ENCODE results near the gene C3.
A peak's percentile ranks its signal among the peaks of the same experiment; 100 is the strongest.
"Not testable (repeated sequence)": the region's sequence is repeated elsewhere in the genome, so short reads cannot be mapped to it uniquely, and the experiment has no call there.

The C3 gene

GRCh38 chr19:6720369-6721137 lies at the start of gene C3:
C3 (minus strand) TSS chr19:6720650; CDS start chr19:6720589, 61 bp downstream.
- peak; percentile 49 for DNase-seq

- no peak for DNase-seq
Measured at GRCh38 chr19:6769006-6769619, 48.7 kb upstream of the C3 start.

GRCh38 chr19:6768236-6768785 lies 47.9 kb upstream of the C3 start:
- DNase-seq = no peak

GRCh38 chr19:6767357-6768235 lies 47.1 kb upstream of the C3 start, which contains the start of gene SH2D3A:
SH2D3A (minus strand) TSS chr19:6767435; CDS start chr19:6763748, 3,687 bp downstream.
- DNase-seq = peak; percentile 54

- no peak for DNase-seq
Measured at GRCh38 chr19:6767081-6767356, 46.6 kb upstream of the C3 start.

GRCh38 chr19:6766357-6767080 lies 46.1 kb upstream of the C3 start:
- no peak for DNase-seq

- DNase-seq = no peak
Measured at GRCh38 chr19:6765738-6766356, 45.4 kb upstream of the C3 start.

- DNase-seq = not testable (repeated sequence)
Measured at GRCh38 chr19:6762253-6762797, 41.9 kb upstream of the C3 start.

GRCh38 chr19:6761053-6761676 lies 40.7 kb upstream of the C3 start:
- no peak for DNase-seq

GRCh38 chr19:6760606-6761005 lies 40.2 kb upstream of the C3 start:
- no peak for DNase-seq

- DNase-seq = no peak
Measured at GRCh38 chr19:6754653-6755463, 34.4 kb upstream of the C3 start.

- DNase-seq = no peak
Measured at GRCh38 chr19:6754136-6754535, 33.7 kb upstream of the C3 start.

GRCh38 chr19:6753178-6754031 lies 33.0 kb upstream of the C3 start:
- DNase-seq = peak; percentile 35

- DNase-seq = no peak
Measured at GRCh38 chr19:6752256-6753177, 32.1 kb upstream of the C3 start.

- DNase-seq = no peak
Measured at GRCh38 chr19:6751189-6751588, 30.7 kb upstream of the C3 start.

- no peak for DNase-seq
Measured at GRCh38 chr19:6750062-6750461, 29.6 kb upstream of the C3 start.

GRCh38 chr19:6748543-6748942 lies 28.1 kb upstream of the C3 start:
- DNase-seq = not testable (repeated sequence)

GRCh38 chr19:6745965-6746364 lies 25.5 kb upstream of the C3 start:
- no peak for DNase-seq

Measured in GOT3 (cell line).